HG03139 (cell line): Measurements from ENCODE around the gene RBM48.
"Not testable (repeated sequence)": the region's sequence is repeated elsewhere in the genome, so short reads cannot be mapped to it uniquely, and the experiment has no call there.

Experiments used
- ATAC-seq: cut with Tn5 transposase; IDR thresholded peaks from one replicate; pipeline ENCODE4 v1.9.1; 2021; ENCODE audit not compliant: unreplicated experiment

The RBM48 gene

GRCh38 chr7:92528188-92528957 lies at the start of gene RBM48, which contains the start of gene PEX1:
TSS of gene RBM48 (plus strand) at chr7:92528795. CDS start at chr7:92528814, 19 bp downstream.
TSS of gene PEX1 (minus strand) at chr7:92528520. CDS start at chr7:92528435, 85 bp downstream.
- peak; percentile 95 for ATAC-seq

GRCh38 chr7:92479146-92479545 lies 49.4 kb upstream of the RBM48 start:
- not testable (repeated sequence) for ATAC-seq

DNA sequence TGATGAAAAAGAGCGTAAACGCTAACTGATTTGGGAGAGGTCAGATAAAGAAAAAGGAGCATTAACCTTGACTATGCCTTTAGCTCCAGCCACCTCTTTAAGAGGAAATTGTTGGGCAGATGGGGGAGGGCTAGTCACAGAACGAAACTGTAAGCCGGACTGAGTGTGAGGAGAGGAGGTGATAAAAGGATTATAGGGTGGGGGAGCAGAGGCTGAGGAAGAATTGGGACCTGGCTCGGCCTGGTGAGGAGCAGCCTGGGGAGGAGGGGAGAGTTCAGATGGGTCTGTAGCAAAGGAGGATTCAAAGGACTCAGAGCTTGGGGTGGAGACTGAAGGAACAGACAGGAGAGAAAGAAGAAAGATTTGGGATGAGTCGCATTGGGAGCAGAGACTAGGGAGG lies 45.0 kb upstream of the RBM48 start:
- ATAC-seq = not testable (repeated sequence)

DNA sequence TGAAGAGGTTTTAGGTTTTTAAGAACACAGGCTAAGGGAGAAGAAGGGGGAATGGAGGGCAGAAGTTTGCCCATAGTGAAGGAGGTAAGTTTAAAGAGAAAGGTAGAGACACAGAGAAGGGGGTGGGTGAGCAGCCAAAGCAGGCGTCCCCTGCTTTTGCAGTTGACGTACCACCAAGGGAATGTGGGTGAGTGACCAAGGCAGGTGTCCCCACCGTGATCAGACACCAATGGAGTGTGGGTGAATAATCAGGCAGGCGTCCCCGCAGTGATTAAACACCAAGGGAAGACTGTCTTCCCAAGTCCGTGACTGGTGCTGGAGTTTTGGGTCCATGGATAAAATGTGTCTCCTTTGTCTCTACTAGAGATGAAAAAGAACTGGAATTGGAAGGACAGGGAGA lies 44.4 kb upstream of the RBM48 start:
- ATAC-seq = not testable (repeated sequence)

- ATAC-seq = no peak
These were observed 43.2 kb upstream of the RBM48 start for GRCh38 chr7:92485267-92485892.

DNA sequence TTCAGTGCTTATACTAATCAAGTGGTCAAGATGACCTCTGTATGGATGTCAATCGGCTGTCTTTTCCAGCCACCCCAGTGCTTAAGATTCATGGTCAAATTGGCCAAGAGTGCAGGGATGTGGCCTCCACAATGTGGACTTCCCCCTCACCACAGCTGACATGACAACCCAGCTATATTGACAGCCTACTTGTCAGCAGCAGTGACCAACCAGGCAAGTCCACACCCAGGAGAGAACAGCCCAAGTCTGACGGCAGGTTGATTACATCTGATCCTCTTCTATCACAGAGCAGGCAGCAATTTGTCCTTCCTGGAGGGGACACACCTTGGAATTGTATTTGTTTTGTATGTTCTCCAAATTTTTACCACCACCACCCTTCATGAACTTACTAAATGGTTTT lies 42.6 kb upstream of the RBM48 start:
- no peak for ATAC-seq

GRCh38 chr7:92487804-92488203 lies 40.8 kb upstream of the RBM48 start:
- ATAC-seq = no peak

GRCh38 chr7:92489634-92490033 lies 39.0 kb upstream of the RBM48 start:
- no peak for ATAC-seq

DNA sequence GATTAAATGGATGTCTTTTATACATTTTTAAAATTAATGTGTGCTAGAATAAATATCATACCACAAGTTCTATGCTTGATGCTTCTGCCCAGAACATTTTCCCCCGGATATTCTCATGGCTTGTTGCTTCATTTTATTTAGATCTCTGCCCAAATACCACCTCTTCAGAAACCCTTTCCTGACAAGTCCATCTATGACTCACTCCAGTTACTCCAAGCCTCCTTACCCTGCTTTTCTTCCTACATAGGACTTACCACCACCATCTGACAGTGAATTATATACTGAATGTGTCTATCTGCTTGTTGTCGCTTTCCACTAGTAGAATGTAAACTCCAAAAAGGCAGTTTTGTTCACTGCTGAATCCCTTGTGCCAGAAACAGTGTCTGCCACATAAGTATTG lies 31.7 kb upstream of the RBM48 start:
- no peak for ATAC-seq

DNA sequence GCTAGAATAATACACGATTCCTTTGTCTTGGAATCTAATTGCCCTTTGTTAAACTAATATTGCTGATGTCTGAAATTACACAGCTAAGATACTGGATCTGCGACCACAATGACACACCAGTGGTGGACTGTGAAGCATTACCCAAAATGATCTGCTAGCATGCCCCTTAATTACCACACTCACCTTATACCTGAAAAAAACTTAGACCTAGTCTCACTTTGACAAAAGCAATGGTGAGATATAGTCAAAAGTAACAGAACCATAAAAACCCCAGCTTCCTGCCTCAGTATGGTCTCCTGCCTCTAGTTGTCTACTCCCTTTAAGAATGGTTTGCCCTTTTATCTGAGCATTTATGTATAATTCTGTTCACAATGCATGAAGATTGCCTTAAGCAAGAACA lies 30.0 kb upstream of the RBM48 start:
- ATAC-seq = no peak

DNA sequence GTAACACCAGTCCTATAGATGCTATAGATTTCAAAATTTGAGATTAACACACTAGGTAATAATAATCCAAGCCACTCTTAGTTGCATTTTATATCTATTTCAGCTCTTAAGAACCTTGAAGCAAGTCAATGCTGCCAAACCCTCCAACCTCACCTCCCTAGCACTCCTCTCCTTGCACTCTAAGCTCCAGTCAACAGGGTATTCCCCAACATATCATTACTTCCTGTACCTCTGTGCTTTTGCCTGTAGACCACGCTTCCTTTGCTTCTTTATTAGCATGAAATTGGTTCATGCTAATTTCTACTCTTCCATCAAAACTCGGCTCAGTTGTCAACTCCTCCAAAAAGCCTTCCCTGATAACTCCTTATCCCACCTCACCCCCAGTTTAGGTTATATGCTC lies 24.8 kb upstream of the RBM48 start:
- ATAC-seq = no peak

GRCh38 chr7:92504563-92504962 lies 24.0 kb upstream of the RBM48 start:
- ATAC-seq = no peak

DNA sequence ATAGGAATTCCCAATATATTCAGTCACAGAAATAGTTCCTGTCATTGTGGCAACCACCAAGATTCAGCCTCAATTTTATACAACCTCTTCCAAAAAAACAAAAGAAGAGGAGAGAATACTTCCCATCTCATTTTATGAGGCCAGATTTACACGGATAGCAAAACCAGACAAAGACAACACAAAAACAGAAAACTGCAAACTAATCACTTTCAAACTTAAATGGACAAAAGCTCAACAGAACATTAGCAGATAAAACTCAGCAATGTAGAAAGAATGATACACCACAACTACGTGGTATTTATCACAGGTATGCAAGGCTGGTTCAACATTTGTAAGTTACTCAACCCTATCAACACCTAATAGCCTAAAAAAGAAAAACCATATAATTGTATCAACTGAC lies 22.2 kb upstream of the RBM48 start:
- no peak for ATAC-seq

DNA sequence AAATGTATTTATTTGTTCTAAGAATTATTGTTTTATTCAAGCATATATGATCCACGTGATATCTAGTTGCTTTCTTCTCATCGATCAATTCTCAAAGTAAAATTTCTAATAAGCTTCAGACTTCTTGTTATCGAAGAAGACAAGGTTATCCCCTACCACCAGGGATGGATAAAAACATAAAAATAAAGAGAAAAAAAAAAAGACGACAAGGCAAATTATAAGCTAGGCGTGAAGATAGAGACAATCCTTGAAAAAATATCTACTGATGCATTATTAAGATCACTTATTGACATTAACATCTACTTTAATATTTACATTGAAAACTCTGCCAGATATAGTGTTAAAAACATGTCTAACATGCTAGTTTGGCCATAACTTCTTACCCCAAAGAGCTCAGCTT lies 19.6 kb upstream of the RBM48 start:
- no peak for ATAC-seq

GRCh38 chr7:92513167-92513902 lies 15.3 kb upstream of the RBM48 start:
- no peak for ATAC-seq

GRCh38 chr7:92517631-92518030 lies 11.0 kb upstream of the RBM48 start:
- ATAC-seq = no peak

- no peak for ATAC-seq
These were observed 8.6 kb upstream of the RBM48 start for GRCh38 chr7:92520024-92520423.

GRCh38 chr7:92523110-92523509 lies 5.5 kb upstream of the RBM48 start:
- no peak for ATAC-seq

DNA sequence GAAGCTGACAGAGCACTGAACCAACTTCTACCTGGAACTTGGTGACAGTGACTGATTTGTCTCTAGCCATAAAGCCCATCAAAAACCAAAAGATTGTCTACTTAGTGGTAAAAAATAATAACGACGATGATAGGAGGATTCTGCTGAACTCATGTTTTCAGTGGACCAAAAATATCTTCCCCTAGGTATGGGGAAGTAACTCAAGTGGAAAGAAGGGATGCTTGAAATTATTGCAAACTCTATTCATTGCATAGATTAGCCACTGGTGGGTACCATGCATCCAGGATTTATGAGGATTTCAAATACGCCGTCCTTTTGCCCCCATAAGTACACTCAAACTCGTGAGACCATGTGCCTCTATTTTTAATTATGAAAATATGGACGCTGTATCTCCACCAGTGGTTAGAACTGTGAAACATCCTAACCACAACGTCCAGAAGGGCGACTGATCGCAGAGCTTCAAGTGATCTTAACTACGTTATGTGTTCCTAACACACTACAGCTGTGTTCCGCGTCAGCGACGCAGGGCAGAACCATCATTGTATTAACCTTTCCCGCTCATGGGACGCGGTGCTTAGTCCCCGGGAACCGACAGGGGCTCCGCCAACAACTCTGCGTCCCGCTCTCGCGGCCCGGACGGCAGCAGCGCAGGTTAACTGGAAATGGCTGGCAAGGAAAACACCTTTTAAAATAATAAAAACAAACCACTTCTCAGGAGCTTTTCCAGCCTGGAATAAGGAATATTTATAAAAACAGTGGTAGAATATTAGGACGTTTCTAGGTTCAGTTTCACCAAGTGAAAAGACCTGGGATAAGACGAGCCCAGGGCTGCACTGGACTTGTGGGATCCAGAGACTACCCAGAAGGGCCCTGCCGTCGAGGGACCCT lies 1.1 kb upstream of the RBM48 start:
- peak; percentile 27 for ATAC-seq

DNA sequence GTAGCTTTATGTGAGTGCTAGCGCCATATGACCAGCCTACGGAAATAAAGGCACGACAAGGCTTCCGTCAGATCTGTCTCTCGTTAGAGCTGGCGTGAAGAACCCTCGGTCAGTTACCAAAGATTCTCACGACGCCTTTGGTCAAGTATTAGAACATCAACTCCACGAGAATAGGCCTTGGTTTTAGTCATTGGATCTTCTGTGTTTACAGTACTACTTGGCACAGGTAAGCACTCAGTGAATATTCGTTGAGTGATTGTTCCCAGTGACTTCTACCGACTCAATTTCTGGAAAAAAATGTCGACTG lies 316 bp downstream of the RBM48 start:
- ATAC-seq = no peak

DNA sequence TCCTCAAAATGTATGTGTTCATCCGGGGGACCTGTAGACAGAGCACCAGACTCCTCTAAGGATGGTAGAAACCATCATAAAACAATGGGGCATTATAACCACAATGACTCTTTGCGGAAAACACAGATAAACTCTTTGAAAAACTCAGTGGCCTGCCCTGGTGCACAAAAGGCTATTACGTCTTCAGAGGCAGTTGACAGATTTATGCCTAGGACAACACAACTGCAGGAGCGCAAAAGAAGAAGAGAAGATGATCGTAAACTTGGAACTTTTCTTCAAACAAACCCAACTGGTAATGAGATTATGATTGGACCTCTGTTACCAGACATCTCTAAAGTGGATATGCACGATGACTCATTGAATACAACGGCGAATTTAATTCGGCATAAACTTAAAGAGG lies 6.0 kb downstream of the RBM48 start:
- ATAC-seq = no peak
